A549 (cell line): ENCODE data around the gene CAB39. TPM values are rescaled to one million over a fixed set of nuclear protein-coding genes. Genes with fewer than 3 reads are reported as not detected.

Experiments used
- ATAC-seq, 2 experiments: fragments of 200-7000 bp in 1 of 2; fragments of >200 bp in 1 of 2; cut with Nextera tagmentation in 1 of 2; cut with Tn5 transposase in 1 of 2; 3 replicates each; pipeline versions ENCODE4 v1.8.0 to v1.9.1; 2018 to 2020; ENCODE audit warnings: mild to moderate bottlenecking in 1 of 2, moderate library complexity in 1 of 2
- CTCF ChIA-PET: fragments of 300-600 bp; sonication (Branson Sonifier 250); formaldehyde crosslinking; extraction: SDS; loops from one replicate; lab custom pipeline; 2021; ENCODE audit warnings: antibody characterized with exemption, inconsistent platforms; lab: Yijun Ruan, JAX
- POLR2A ChIA-PET: fragments of 350-600 bp; formaldehyde crosslinking; extraction: SDS; loops from one replicate; lab custom pipeline; 2021; ENCODE audit warnings: antibody characterized with exemption, inconsistent platforms; lab: Yijun Ruan, JAX
- DNase-seq, 2 experiments: peaks; one replicate each; pipeline versions ENCODE4 v3.0.0 to v3.0.0-alpha.2; 2011 to 2016; ENCODE audit warnings: low read depth in 1 of 2, low spot score in 1 of 2
- FAIRE-seq: peaks from 2 replicates; lab custom pipeline; 2011; peaks lifted over from hg19 to GRCh38; lab: Jason Lieb, UNC
- H3K27ac ChIP-seq, 2 experiments: fragments of >200 bp; sonication (Bioruptor Twin); formaldehyde crosslinking; 3 replicates each; pipeline ENCODE4 v1.5.1; 2016 to 2017
- H3K4me1 ChIP-seq: fragments of >200 bp; sonication (Bioruptor Twin); formaldehyde crosslinking; 3 replicates; pipeline ENCODE4 v1.6.1; 2016
- H3K4me2 ChIP-seq: fragments of >200 bp; sonication (Bioruptor Twin); formaldehyde crosslinking; 3 replicates; pipeline ENCODE4 v1.6.1; 2016
- H3K4me3 ChIP-seq: fragments of >200 bp; sonication (Bioruptor Twin); formaldehyde crosslinking; 3 replicates; pipeline ENCODE4 v1.5.1; 2016
- H3K9me3 ChIP-seq: fragments of >200 bp; sonication (Bioruptor Twin); formaldehyde crosslinking; 3 replicates; pipeline ENCODE4 v1.6.1; 2016
- BCL3 ChIP-seq: fragments of >200 bp; sonication (Bioruptor Twin); formaldehyde crosslinking; IDR thresholded peaks from 3 replicates; pipeline ENCODE4 v1.6.1; 2016
- BHLHE40 ChIP-seq: IDR thresholded peaks from 2 replicates; pipeline ENCODE4 v1.6.1; 2012; ENCODE audit warnings: low read depth, low read length, inconsistent platforms
- CBX2 ChIP-seq: fragments of 200-600 bp; sonication (generic); IDR thresholded peaks from 2 replicates; pipeline ENCODE4 v1.6.1; 2016; ENCODE audit warnings: low read depth, mild to moderate bottlenecking, borderline replicate concordance
- CBX8 ChIP-seq: fragments of 200-600 bp; sonication (generic); IDR thresholded peaks from 2 replicates; pipeline ENCODE4 v1.6.1; 2016
- CHD4 ChIP-seq: fragments of 200-600 bp; sonication (generic); IDR thresholded peaks from 2 replicates; pipeline ENCODE4 v1.6.1; 2016; ENCODE audit warnings: antibody characterized with exemption, mild to moderate bottlenecking, borderline replicate concordance
- CTCF ChIP-seq: fragments of >200 bp; sonication (Bioruptor Twin); formaldehyde crosslinking; IDR thresholded peaks from 3 replicates; pipeline ENCODE4 v1.5.1; 2016
- EHF ChIP-seq: fragments of 250-450 bp; sonication (Bioruptor Pico); IDR thresholded peaks from 2 replicates; pipeline ENCODE4 v1.5.0; 2020; ENCODE audit warnings: mild to moderate bottlenecking
- EP300 ChIP-seq, 2 experiments: fragments of >200 bp; sonication (Bioruptor Twin); formaldehyde crosslinking; IDR thresholded peaks; 2 replicates in 1 of 2; 3 replicates in 1 of 2; pipeline ENCODE4 v1.6.1; 2016 to 2017
- FOSB ChIP-seq: fragments of 250-450 bp; sonication (Bioruptor Pico); IDR thresholded peaks from 2 replicates; pipeline ENCODE4 v1.5.0; 2020; ENCODE audit warnings: mild to moderate bottlenecking, moderate library complexity
- FOSL2 ChIP-seq, 2 experiments: fragments of 450-650 bp in 1 of 2; fragments of >200 bp in 1 of 2; sonication (Bioruptor Twin) in 1 of 2; formaldehyde crosslinking; IDR thresholded peaks; 2 replicates each; pipeline versions ENCODE4 v1.5.0 to v1.6.1; 2016 to 2020; ENCODE audit warnings: mild to moderate bottlenecking in 1 of 2, moderate library complexity in 1 of 2
- GATA3 ChIP-seq: IDR thresholded peaks from 2 replicates; pipeline ENCODE4 v1.6.1; 2012; ENCODE audit warnings: borderline replicate concordance
- HES2 ChIP-seq: fragments of >200 bp; sonication (Bioruptor Twin); formaldehyde crosslinking; IDR thresholded peaks from 2 replicates; pipeline ENCODE4 v1.6.1; 2016
- HEYL ChIP-seq: fragments of 250-450 bp; sonication (Bioruptor Pico); IDR thresholded peaks from 2 replicates; pipeline ENCODE4 v1.8.0; 2021; ENCODE audit warnings: mild to moderate bottlenecking, moderate library complexity
- HMGXB4 ChIP-seq: fragments of 250-450 bp; sonication (Bioruptor Pico); IDR thresholded peaks from 2 replicates; pipeline ENCODE4 v1.5.0; 2021; ENCODE audit warnings: mild to moderate bottlenecking, moderate library complexity, borderline replicate concordance
- HOXA7 ChIP-seq: fragments of 250-450 bp; sonication (Bioruptor Pico); IDR thresholded peaks from 2 replicates; pipeline ENCODE4 v1.5.0; 2020; ENCODE audit warnings: mild to moderate bottlenecking, moderate library complexity
- HOXB13 ChIP-seq: fragments of 250-450 bp; sonication (Bioruptor Pico); IDR thresholded peaks from 2 replicates; pipeline ENCODE4 v1.5.0; 2020; ENCODE audit warnings: low read depth, mild to moderate bottlenecking, moderate library complexity
- JUN ChIP-seq, 2 experiments: fragments of >200 bp; sonication (Bioruptor Twin); formaldehyde crosslinking; IDR thresholded peaks; 2 replicates in 1 of 2; 3 replicates in 1 of 2; pipeline ENCODE4 v1.6.1; 2016 to 2017
- JUNB ChIP-seq: fragments of >200 bp; sonication (Bioruptor Twin); formaldehyde crosslinking; IDR thresholded peaks from 2 replicates; pipeline ENCODE4 v1.6.1; 2016
- KDM1A ChIP-seq: fragments of 200-600 bp; sonication (generic); IDR thresholded peaks from 2 replicates; pipeline ENCODE4 v1.6.1; 2016; ENCODE audit warnings: low read depth, mild to moderate bottlenecking
- KDM5A ChIP-seq: fragments of 200-600 bp; sonication (generic); IDR thresholded peaks from 2 replicates; pipeline ENCODE4 v1.6.1; 2016; ENCODE audit warnings: antibody characterized with exemption, mild to moderate bottlenecking
- PHF8 ChIP-seq: fragments of 200-600 bp; sonication (generic); IDR thresholded peaks from 2 replicates; pipeline ENCODE4 v1.6.1; 2016; ENCODE audit warnings: low read depth, mild to moderate bottlenecking, antibody characterized with exemption, moderate library complexity, borderline replicate concordance
- POLR2A ChIP-seq: IDR thresholded peaks from 2 replicates; pipeline ENCODE4 v1.6.1; 2012; ENCODE audit warnings: mild to moderate bottlenecking, low read length
- POLR2AphosphoS2 ChIP-seq: conservative IDR thresholded peaks from 2 replicates; pipeline ENCODE4 v1.6.1; 2012; ENCODE audit warnings: low read length, improper control_type of control experiment, inconsistent platforms
- RARB ChIP-seq: fragments of 250-450 bp; sonication (Bioruptor Pico); IDR thresholded peaks from 2 replicates; pipeline ENCODE4 v1.8.0; 2021; ENCODE audit warnings: mild to moderate bottlenecking, moderate library complexity
- RNF2 ChIP-seq: fragments of 200-600 bp; sonication (generic); IDR thresholded peaks from 2 replicates; pipeline ENCODE4 v1.6.1; 2016; ENCODE audit warnings: low read depth, mild to moderate bottlenecking, antibody characterized with exemption, moderate library complexity, borderline replicate concordance
- SMC3 ChIP-seq: fragments of >200 bp; sonication (Bioruptor Twin); formaldehyde crosslinking; IDR thresholded peaks from 3 replicates; pipeline ENCODE4 v1.6.1; 2018; ENCODE audit warnings: inconsistent platforms
- TFCP2L1 ChIP-seq: fragments of 250-450 bp; sonication (Bioruptor Pico); IDR thresholded peaks from 2 replicates; pipeline ENCODE4 v1.5.0; 2021; ENCODE audit warnings: mild to moderate bottlenecking
- ZFP36 ChIP-seq: fragments of 450-650 bp; IDR thresholded peaks from 2 replicates; pipeline ENCODE4 v1.6.1; 2014; ENCODE audit warnings: borderline replicate concordance; ENCODE audit not compliant: partially characterized antibody
- ZNF302 ChIP-seq: fragments of 250-450 bp; sonication (Bioruptor Pico); IDR thresholded peaks from 2 replicates; pipeline ENCODE4 v1.9.0; 2021; ENCODE audit warnings: inconsistent platforms, mild to moderate bottlenecking, moderate library complexity
- WGBS: methylation state at CpG from one replicate; pipeline ENCODE4 v1.1.6; 2017; ENCODE audit errors: missing lambda C conversion rate; 5-methylcytosine and 5-hydroxymethylcytosine counted together
- polyA plus RNA-seq, 4 experiments: library from polyadenylated mRNA; depleted of rRNA in 3 of 4; stranded (reverse); fragments of >200 nt; fragmentation: RNase III in 1 of 4; extraction: RNeasy Plus Mini Kit Qiagen cat#74134 plus additional on column Dnase treatment in 1 of 4; gene quantifications; 2 replicates in 3 of 4; 3 replicates in 1 of 4; pipeline ENCODE4 v1.2.3, GENCODE V29; 2011 to 2017

The CAB39 gene
- polyA plus RNA-seq, 2 of the 4 experiments (the other 2 are of a cell fraction): 28.4 to 54.2 TPM

- FAIRE-seq (no peak), DNase-seq (no peak), ATAC-seq (no peak)
- H3K9me3 ChIP-seq: no peaks in the 10 kb centered on the region
- H3K4me2 ChIP-seq: peak overlapping the region; percentile 80
- no peak overlapping the region for H3K4me3 ChIP-seq
- H3K4me1 ChIP-seq: peaks cover 16% of the 10 kb centered on the region; the same call in 2 of the 3 replicates
- POLR2A ChIA-PET: interaction anchor here (0.7 kb wide), 1 partner anchor 420 kb away, joined by 3 read pairs; no protein-coding TSS in a partner anchor
- H3K27ac ChIP-seq: no peak overlapping the region
- CTCF ChIA-PET: interaction anchor here (0.9 to 1.4 kb wide), 2 partner anchors 17 to 95 kb away, joined by 3 to 5 read pairs; no protein-coding TSS in a partner anchor
- TF ChIP-seq HOXA7 (no peak), HES2 (no peak), JUNB (no peak), GATA3 (no peak), TFCP2L1 (CRISPR knock-in tag) (no peak), BHLHE40 (no peak), HMGXB4 (CRISPR knock-in tag) (no peak), CHD4 (no peak), HEYL (no peak), KDM1A (no peak), HOXB13 (CRISPR knock-in tag) (no peak), ZFP36 (no peak), EP300 (IDR thresholded peaks at IDR 0.05) (no peak), ZNF302 (CRISPR knock-in tag) (no peak)
- TF ChIP-seq, all 56 proteins: peak for 0
- 92% methylated on average over 3 of the region's 3 CpGs for WGBS
Observed at GRCh38 chr2:230715201-230715600, 2.6 kb downstream of the CAB39 start.

- ChIA-PET CTCF (interaction anchor here (1.0 kb wide), 1 partner anchor 82 kb away, joined by 4 read pairs; no protein-coding TSS in a partner anchor), POLR2A (no interaction called here)
- 98% methylated on average over 4 of the region's 4 CpGs for WGBS
- Histone ChIP-seq H3K4me2 (no peak overlapping the region), H3K4me3 (no peak overlapping the region), H3K27ac (no peak overlapping the region), H3K9me3 (no peaks in the 10 kb centered on the region), H3K4me1 (peaks cover 16% of the 10 kb centered on the region; the same call in 2 of the 3 replicates)
- no peak for ATAC-seq
- TF ChIP-seq JUN (IDR thresholded peaks at IDR 0.05) (no peak), RARB (no peak), TFCP2L1 (CRISPR knock-in tag) (no peak), CBX8 (no peak), FOSB (CRISPR knock-in tag) (no peak), PHF8 (no peak), POLR2A (no peak), HOXA7 (no peak), CTCF (no peak), CBX2 (no peak), EHF (CRISPR knock-in tag) (no peak), RNF2 (no peak), POLR2AphosphoS2 (no peak), JUNB (no peak), KDM5A (no peak), FOSL2 (IDR thresholded peaks at IDR 0.05) (no peak), FOSL2 (CRISPR knock-in tag; IDR thresholded peaks at IDR 0.05) (no peak), SMC3 (no peak), BCL3 (no peak)
- FAIRE-seq: no peak
- no peak for DNase-seq
Observed at GRCh38 chr2:230716588-230716987, 3.9 kb downstream of the CAB39 start.
